ENCODE results near the gene CD83.

GRCh38 chr6:14068623-14069022 is 48.9 kb upstream of the CD83 start:
- TF ChIP-seq, protein P1, sequence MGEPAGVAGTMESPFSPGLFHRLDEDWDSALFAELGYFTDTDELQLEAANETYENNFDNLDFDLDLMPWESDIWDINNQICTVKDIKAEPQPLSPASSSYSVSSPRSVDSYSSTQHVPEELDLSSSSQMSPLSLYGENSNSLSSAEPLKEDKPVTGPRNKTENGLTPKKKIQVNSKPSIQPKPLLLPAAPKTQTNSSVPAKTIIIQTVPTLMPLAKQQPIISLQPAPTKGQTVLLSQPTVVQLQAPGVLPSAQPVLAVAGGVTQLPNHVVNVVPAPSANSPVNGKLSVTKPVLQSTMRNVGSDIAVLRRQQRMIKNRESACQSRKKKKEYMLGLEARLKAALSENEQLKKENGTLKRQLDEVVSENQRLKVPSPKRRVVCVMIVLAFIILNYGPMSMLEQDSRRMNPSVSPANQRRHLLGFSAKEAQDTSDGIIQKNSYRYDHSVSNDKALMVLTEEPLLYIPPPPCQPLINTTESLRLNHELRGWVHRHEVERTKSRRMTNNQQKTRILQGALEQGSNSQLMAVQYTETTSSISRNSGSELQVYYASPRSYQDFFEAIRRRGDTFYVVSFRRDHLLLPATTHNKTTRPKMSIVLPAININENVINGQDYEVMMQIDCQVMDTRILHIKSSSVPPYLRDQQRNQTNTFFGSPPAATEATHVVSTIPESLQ (CRISPR knock-in tag; IDR thresholded peaks at IDR 0.05), result no peak
- TF ChIP-seq, protein P2, sequence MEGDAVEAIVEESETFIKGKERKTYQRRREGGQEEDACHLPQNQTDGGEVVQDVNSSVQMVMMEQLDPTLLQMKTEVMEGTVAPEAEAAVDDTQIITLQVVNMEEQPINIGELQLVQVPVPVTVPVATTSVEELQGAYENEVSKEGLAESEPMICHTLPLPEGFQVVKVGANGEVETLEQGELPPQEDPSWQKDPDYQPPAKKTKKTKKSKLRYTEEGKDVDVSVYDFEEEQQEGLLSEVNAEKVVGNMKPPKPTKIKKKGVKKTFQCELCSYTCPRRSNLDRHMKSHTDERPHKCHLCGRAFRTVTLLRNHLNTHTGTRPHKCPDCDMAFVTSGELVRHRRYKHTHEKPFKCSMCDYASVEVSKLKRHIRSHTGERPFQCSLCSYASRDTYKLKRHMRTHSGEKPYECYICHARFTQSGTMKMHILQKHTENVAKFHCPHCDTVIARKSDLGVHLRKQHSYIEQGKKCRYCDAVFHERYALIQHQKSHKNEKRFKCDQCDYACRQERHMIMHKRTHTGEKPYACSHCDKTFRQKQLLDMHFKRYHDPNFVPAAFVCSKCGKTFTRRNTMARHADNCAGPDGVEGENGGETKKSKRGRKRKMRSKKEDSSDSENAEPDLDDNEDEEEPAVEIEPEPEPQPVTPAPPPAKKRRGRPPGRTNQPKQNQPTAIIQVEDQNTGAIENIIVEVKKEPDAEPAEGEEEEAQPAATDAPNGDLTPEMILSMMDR (IDR thresholded peaks at IDR 0.05), result no peak
- TF ChIP-seq MYBL2 (CRISPR knock-in tag; IDR thresholded peaks at IDR 0.05), result no peak
- TF ChIP-seq NR1H2 (CRISPR knock-in tag; IDR thresholded peaks at IDR 0.05), result no peak
- TF ChIP-seq, protein P3, sequence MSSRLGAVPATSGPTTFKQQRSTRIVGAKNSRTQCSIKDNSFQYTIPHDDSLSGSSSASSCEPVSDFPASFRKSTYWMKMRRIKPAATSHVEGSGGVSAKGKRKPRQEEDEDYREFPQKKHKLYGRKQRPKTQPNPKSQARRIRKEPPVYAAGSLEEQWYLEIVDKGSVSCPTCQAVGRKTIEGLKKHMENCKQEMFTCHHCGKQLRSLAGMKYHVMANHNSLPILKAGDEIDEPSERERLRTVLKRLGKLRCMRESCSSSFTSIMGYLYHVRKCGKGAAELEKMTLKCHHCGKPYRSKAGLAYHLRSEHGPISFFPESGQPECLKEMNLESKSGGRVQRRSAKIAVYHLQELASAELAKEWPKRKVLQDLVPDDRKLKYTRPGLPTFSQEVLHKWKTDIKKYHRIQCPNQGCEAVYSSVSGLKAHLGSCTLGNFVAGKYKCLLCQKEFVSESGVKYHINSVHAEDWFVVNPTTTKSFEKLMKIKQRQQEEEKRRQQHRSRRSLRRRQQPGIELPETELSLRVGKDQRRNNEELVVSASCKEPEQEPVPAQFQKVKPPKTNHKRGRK (CRISPR knock-in tag; IDR thresholded peaks at IDR 0.05; ENCODE audit: borderline replicate concordance), result no peak
- TF ChIP-seq, protein P4, sequence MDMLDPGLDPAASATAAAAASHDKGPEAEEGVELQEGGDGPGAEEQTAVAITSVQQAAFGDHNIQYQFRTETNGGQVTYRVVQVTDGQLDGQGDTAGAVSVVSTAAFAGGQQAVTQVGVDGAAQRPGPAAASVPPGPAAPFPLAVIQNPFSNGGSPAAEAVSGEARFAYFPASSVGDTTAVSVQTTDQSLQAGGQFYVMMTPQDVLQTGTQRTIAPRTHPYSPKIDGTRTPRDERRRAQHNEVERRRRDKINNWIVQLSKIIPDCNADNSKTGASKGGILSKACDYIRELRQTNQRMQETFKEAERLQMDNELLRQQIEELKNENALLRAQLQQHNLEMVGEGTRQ (CRISPR knock-in tag; IDR thresholded peaks at IDR 0.05), result no peak

All from WTC11 (cell line).